Stomach (tissue), 4 donors: Measurements from ENCODE around the gene POLA2.

Source experiments
- CTCF ChIP-seq, 7 experiments: fragments of 450-650 bp in 4 of 7; fragments of 200-600 bp in 3 of 7; sonication (generic) in 3 of 7; IDR thresholded peaks; one replicate each; pipeline ENCODE4 v1.5.1; 2016 to 2019; ENCODE audit warnings: antibody characterized with exemption in 7 of 7, control low read depth in 2 of 7, mild to moderate bottlenecking in 1 of 7
- EP300 ChIP-seq: sonication (generic); formaldehyde crosslinking; IDR thresholded peaks from one replicate; pipeline ENCODE4 v1.6.1; 2017; ENCODE audit warnings: antibody characterized with exemption
- POLR2AphosphoS5 ChIP-seq, 3 donors: sonication (generic); formaldehyde crosslinking; IDR thresholded peaks; one replicate each; pipeline ENCODE4 v1.6.1; 2016; ENCODE audit warnings: antibody characterized with exemption in 3 of 3

GRCh38 chr11:65260756-65261590, 789 bp upstream of the POLA2 start:
- no peak for TF ChIP-seq EP300
- TF ChIP-seq POLR2AphosphoS5 (IDR thresholded peaks at IDR 0.05) = no peak
- TF ChIP-seq CTCF (IDR thresholded peaks at IDR 0.05) = no peak
